GM12801 (cell line): ENCODE measurements around the gene MEGF6.

Experiments used
- TF ChIP-seq, protein P1 (sequence below): IDR thresholded peaks from one replicate; pipeline ENCODE4 v1.5.1; 2011; ENCODE audit warnings: control low read depth; ENCODE audit not compliant: insufficient read length; ENCODE audit errors: extremely low read depth

The MEGF6 gene

DNA sequence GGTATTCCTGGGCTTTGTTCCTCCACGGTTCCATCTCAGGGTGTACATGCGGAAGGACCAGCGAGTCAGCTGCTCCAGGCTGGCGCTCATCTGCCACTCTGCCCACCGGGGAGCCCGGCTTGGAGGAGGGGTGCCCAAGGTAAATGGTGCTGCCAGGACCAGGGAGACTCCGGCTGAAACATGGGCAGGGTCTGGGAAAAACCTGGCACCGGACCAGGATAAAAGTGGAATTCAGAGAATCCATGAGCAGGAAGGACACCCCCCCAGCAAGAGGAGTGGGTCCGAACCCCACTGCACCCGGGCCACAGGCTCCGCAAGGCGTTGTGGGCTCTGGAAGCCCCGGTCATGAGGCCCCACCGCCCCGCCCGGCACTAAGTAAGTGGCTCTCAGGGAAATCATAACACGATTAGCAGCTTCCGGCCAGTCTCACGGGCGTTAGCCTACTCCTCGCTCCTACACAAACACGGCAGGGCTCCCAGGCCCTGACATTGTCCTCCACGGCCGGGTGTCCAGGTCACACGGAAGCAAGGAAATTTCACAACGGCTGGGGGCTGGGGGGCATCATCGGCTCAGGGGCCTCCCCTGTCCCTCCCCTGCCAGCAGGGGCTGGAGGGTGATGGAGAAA, 21.1 kb downstream of the MEGF6 start:
- TF ChIP-seq, protein P1, sequence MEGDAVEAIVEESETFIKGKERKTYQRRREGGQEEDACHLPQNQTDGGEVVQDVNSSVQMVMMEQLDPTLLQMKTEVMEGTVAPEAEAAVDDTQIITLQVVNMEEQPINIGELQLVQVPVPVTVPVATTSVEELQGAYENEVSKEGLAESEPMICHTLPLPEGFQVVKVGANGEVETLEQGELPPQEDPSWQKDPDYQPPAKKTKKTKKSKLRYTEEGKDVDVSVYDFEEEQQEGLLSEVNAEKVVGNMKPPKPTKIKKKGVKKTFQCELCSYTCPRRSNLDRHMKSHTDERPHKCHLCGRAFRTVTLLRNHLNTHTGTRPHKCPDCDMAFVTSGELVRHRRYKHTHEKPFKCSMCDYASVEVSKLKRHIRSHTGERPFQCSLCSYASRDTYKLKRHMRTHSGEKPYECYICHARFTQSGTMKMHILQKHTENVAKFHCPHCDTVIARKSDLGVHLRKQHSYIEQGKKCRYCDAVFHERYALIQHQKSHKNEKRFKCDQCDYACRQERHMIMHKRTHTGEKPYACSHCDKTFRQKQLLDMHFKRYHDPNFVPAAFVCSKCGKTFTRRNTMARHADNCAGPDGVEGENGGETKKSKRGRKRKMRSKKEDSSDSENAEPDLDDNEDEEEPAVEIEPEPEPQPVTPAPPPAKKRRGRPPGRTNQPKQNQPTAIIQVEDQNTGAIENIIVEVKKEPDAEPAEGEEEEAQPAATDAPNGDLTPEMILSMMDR: no peak

DNA sequence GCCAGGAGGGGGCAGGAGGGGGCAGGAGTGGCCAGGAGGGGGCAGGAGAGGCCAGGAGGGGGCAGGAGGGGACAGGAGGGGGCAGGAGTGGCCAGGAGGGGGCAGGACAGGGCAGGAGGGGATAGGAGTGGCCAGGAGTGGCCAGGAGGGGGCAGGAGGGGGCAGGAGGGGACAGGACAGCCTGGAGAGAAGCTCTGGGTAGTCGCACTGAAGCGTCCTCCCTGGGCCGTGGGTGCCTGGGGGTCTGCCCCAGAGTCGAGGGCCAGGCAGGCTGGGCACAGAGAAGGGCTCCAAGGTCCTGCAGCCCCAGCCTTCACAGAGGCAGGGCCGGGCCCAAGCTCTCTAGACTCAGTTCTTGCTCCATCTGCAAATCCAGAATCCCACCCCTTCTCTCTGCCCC, 22.9 kb downstream of the MEGF6 start:
- TF ChIP-seq, protein P1: no peak

GRCh38 chr1:3586986-3587759, 24.1 kb downstream of the MEGF6 start:
- TF ChIP-seq, protein P1: no peak

DNA sequence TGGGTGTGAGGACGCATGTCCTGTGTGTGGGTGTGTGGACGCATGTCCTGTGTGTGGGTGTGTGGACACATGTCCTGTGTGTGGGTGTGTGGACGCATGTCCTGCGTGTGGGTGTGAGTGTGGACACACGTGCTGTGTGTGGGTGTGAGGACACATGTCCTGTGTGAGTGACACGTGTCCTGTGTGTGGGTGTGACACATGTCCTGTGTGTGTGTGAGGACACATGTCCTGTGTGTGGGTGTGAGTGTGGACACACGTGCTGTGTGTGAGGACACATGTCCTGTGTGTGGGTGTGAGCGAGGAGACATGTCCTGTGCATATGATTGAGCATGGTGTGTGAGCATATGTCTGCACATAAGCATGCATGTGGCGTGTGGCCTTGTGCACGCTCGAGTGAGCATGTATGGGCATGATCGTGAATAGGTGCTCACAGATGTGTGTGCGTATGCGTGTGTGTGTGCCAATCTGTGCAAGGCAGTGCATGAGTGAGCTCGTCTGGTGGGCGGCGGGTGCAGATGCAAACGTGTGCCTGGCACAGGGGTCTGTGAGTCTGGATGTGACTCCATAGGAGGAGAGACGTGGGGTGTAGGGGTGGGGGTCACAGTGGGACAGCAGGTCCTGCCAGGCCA, 25.3 kb downstream of the MEGF6 start:
- TF ChIP-seq, protein P1: no peak

- TF ChIP-seq, protein P1: no peak
Observed at GRCh38 chr1:3584915-3585314, 26.4 kb downstream of the MEGF6 start.

DNA sequence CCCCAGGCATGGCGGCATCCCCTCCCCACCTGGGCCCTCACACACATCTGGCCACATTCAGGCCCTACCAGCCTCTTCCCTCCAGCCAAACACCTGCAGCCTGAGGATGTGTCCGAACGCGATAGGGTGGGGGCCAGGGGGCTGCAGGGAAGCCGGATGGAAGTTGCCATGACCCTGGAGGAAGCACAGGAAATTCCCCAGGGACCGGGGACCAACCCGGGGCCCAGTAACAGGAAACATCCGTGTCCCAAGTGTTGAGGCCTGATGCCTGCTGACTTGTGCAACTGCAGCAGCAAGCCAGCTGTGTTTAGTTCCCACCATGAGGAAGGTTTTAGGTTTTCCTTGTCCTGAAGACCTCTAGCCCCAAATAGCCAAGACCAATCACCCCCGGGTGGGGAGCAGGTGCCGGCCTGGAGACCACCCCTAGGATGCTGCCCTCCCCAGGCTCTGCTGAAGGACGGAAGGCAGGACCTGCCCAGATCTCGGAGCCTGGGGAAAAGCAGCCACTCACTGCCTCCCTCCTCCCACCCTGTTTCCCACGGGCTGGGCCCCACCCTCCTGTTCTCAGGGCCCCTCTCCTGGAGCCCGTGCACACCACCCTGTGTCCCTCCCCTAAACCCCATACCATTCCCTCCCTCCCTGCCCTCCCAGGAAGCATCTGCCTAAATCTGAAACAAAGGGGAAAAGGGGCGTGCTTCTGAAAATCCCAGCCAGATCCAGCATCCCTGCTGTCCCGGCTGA, 29.8 kb downstream of the MEGF6 start:
- TF ChIP-seq, protein P1: no peak

GRCh38 chr1:3580231-3580630, 31.1 kb downstream of the MEGF6 start:
- TF ChIP-seq, protein P1: no peak
